ENCODE data around the gene AOAH.

- TF ChIP-seq POLR2A (IDR thresholded peaks at IDR 0.05; ENCODE audit: low read depth, low read length), result no peak
- no peak for TF ChIP-seq TAF1 (IDR thresholded peaks at IDR 0.05; ENCODE audit: low read depth, low read length)
- TF ChIP-seq POU2F2 (IDR thresholded peaks at IDR 0.05; ENCODE audit: low read depth, low read length), result no peak
- no peak for TF ChIP-seq POLR2AphosphoS5 (IDR thresholded peaks at IDR 0.05; ENCODE audit: low read depth, low read length)
- no peak for TF ChIP-seq PAX5 (IDR thresholded peaks at IDR 0.05; ENCODE audit: insufficient read depth, low read length, severe bottlenecking)
- peak; percentile 58 for TF ChIP-seq SPI1 (IDR thresholded peaks at IDR 0.05; ENCODE audit: low read depth, low read length)
Measured at GRCh38 chr7:36568452-36568849, 155.8 kb downstream of the AOAH start.
